SKM-1 (cell line): ENCODE results near the gene CAPN9.

ENCODE experiments used
- DNase-seq: peaks from one replicate; lab custom pipeline; 2025; ENCODE audit not compliant: unreplicated experiment; lab: John Stamatoyannopoulos, UW

Gene CAPN9

DNA sequence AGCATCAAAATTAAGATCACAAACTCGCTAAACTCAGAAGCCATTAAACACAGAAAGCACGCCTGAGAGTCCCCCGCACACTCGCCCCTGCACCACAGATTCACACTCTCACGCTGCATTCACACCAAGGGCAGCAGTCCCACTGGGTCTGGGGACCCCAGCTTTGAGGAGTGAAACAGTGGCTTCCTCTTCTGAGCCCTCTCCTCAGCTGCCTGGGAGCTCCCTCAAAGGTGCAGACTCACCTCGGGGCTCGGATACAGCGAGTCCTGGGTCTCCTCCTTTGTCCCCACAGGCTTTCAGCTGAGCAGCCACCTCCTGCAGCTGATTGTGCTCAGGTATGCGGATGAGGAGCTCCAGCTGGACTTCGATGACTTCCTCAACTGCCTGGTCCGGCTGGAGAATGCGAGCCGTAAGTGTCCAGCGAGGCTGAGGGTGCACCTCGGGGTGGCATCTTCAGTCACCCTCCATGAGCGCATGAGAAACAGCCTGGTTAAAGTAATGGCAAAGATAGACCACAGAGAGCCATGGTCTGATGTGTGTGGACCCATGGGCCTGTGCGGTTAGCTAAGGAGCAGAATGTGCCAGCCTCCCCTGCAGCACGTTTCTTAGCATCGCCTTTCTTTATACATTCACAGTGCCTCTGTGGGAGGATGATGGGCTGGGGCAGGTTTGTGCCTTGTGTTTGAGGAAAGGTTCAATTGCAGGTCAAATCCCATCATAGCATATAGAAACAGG lies 47.9 kb downstream of the CAPN9 start:
- no peak for DNase-seq

DNA sequence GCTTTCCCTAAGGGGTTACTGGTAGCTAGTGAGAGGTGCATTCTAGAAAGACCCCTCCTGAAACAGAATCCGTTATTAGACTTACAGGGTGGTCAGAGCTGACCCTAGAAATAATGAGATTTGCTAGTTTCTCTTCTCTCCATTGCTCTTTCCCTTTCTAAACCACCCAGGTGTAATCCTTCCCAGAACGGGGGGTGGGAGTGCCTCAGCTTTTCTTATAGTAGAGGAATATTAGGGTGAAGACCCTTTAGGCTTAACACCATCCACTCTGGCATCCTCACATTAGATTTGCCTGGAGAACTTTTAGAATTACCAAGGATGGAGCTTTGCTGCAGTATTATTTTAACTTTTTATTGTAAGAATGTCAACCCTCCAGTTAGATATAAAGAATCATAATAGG lies 49.4 kb downstream of the CAPN9 start:
- DNase-seq = no peak

DNA sequence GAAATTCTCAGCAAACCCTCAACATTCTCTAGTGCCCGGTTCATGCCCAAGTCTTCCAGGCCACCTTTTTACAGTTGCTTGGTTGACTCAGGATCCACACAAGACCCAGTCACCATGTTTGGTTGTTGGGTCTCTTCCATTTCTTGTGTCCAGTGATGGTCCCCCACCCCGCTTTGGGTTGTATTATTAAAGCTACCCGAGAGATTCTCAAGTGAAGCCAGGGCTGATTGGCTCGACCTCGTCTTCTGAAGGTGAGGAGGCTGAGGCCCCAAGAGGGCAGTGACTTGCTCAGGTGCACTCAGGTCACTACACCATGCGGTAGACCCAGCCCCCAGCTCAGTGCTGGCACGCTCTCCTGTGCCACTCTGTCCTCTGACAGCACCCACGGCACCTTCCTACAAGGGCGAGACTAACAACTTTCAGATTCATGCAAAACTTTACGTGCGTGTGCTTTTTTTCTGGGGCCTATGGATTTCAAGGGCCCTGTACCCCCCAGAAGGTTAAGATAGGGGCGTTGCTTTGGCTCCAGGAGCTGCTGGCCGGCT lies 50.3 kb downstream of the CAPN9 start:
- no peak for DNase-seq

DNA sequence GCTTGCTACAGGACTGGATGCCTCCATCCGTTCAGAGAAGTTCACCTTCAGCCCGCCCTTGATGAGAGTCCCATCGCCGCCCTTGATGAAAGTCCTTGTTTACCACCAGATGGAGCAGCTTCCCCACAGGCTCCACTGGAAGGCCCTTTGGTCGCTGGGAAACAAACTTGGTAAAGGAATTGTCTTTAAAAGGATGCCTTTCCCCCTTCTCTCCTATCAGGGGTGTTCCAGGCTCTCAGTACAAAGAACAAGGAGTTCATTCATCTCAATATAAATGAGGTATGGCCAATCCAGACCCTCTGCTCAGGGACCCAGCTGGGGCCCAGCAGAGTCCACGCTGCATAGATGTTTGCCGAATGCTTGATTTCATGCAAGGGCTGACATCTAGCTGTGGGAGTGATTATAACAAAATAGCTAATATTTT lies 50.8 kb downstream of the CAPN9 start:
- no peak for DNase-seq

DNA sequence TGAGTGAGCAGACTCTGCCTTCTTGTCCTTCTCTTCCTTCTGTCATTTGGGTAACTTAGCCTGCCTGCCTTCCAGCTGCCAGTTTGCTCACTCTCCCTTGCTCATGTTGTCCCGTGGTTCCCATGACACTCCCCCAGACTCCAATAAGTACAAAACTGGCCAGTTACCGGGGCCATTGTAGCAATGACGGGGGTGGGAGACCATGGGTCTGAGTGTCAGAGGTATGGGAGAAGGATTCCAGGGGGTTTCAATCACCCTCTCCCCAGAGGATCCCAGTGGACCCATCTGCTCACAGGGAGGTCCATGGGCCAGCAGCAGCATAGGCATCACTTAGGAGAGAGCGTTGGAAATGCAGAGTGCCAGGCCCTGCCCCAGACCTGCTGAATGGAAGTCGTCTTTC lies 51.3 kb downstream of the CAPN9 start:
- DNase-seq = no peak

DNA sequence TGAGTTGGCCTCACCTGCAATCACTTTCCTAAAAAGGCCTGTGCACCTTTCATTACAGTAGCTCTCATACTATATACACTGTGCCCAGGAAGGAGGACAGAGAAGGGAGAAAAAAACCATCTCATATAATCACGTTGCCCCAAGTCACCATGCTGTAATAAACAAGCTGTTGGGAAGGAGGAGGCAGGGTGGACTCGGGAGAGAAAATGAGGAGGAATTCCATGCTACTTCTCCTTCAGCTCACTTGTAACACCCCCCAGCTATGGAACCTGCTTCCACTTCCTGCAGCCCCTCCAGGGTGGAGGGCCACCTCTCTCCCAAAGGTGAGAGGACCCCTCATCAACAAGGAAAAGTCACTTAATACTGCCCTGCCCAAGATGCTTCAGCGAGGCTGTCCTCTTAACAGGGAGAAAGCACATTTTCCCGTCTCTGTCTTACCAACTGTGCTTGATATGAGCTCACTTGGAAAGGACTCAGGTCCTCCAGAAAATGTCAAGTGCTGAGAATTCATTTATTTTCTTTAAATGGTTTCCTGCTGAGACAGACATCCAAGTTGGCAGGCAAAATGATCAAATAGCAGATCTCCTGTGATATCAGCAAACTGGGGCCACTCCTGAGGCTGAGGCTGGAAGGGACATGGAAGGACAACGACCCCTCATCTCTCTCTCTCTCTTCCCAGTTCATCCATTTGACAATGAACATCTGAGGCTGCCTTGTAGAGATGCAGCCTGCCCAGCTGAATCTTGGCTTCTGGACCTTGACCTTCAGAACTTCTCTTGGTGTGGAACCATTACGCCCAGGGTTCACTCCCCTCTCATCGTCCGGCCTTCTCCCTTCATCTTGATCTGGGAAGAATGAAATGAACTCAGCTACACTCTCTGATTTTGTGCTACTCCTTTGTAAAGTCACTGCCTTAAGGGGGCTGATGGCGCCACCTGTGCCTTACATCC lies 54.0 kb downstream of the CAPN9 start:
- DNase-seq = no peak

DNA sequence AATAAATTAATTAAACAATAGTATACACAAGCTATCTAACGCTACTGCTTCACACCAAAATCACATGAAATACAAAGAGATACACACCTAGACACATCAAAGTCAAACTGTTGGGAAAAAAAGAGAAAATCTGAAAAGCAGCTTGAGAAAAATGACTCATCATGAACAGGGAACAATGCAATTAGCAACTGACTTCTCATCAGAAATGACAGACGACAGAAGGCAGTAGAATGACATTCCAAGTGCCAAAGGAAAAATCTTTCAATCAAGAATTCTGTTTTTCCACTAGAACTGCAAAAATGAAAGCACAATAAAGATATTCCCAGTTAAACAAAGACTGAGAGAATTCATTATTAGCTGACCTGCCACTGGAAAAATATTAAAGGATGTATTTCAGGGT lies 57.2 kb downstream of the CAPN9 start:
- DNase-seq = no peak

DNA sequence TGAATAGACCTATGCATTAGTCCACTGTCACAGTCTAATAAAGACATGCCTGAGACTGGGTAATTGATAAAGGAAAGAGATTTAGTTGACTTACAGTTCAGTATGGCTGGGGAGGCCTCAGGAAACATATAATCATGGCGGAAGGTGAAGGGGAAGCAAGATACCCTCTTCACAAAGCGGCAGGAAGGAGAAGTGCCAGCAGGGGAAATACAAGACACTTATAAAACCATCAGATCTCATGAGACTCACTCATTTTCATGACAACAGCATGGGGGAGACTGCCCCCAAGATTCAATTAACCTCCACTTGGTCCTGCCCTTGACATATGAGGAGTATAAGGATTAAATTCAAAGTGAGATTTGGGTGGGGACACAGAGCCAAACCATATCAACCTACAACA lies 59.4 kb downstream of the CAPN9 start:
- DNase-seq = no peak

DNA sequence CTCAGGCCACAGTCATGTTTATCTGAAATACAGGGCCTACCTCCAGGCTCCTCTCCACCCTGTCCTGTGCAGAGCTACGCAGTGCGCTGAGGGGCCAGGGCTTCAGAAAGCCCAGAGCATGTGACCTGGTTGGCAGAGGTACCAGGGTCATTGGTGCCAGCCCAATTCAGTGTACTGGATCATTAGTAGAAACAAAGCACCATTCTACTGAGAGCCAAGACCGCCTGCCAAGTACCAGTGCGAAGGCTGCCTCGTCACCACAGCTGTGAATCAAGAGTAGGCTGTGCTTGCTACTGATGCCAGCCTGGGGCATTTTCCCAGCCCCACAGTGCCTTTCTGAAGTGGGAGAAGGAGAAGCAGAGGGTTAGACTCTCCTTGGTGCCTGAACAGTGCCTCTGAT lies 59.8 kb downstream of the CAPN9 start:
- no peak for DNase-seq

DNA sequence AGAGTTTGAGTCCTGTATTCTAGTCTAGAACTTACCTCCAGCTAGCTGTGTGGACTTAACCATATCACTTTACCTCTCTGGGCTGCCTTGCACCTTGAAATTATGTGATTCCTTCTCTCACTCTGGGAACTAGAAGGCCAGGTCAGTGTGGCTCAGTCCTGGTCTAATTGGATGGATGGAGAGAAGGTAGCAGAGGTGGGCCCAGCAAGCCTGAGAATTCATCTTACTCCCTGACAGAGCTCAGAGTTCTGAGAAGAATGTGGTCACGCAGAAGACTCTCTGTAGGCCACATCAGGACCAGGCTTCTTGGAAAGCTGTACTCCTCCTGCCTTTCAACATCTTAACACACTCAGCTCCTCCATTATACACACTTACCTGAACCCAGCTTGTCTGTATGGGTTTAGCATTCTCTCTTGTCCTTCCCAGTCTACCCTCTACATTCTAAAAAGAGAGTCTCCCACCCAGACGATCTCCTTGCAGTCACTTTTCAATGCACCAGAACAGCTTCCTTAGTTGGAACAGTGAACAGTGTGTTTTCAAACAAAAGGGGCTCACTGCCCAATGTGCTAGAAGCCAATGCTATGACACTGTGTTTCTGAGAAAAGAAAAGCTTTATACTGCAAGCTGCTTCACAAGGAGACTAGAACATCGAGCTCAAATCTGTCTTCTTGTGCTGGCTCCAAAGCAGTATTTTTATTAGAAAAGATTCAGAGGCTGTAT lies 60.5 kb downstream of the CAPN9 start:
- no peak for DNase-seq

DNA sequence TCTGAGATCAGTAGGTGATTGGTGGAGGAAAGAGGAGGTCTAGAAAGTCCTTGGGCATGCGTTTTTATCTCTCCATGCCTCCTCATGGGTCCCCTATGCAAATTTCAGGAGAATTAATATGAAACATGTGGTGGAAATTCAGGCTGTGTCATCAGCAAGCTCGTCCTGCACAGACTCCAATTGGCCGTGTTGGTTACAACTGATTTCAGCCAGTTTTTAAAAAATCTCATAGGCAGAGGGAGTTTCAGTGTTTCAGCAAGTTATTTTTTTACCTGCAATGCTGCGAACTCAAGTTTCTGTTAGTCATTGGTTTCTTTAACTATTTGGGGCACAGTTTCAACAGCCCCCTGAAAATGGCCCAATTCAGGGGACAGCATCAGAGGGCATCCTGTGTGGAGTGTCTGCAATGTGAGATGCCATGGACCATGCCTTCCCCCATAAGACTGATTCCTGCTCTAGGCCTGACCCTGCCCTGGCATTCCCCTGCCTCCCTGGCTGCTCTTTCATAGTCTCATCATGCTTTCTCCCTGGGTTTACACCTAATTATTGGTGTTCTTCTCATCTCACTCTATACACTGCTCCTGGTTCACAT lies 61.2 kb downstream of the CAPN9 start:
- no peak for DNase-seq

DNA sequence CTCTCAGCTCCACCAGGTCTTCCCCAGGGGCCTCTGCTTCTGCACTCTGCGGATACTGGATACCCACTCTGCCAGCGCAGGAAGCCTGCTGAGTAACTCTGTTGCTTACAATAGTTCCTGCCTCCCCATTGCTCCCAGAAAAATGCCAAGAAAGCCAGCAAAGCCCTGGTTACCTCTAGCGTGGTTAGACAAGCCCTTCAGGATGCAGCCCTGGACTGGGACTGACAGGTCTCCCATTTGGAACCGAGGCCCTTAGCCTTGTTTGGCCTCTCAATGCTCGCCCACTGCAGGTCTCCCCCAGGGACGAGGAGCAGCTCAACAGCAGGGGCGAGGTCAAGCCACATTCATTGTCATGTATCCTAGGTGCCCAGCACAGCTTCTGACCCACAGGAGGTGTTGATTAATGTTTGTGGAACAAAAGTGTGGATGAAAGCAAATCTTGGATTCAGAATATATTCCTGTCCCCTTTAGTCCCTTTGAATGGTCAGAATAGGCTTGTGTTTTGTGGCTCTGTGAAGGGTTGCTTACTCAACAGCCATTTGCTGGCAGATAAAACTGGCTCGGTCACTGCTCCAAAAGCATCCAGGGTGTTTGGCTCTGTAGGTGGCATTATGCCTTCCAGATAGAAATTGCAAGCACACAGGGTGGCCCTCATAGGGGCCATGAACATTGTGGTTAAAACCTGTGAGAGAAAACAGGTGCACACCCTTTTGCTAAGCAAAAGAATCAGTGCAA lies 62.2 kb downstream of the CAPN9 start:
- DNase-seq = no peak

DNA sequence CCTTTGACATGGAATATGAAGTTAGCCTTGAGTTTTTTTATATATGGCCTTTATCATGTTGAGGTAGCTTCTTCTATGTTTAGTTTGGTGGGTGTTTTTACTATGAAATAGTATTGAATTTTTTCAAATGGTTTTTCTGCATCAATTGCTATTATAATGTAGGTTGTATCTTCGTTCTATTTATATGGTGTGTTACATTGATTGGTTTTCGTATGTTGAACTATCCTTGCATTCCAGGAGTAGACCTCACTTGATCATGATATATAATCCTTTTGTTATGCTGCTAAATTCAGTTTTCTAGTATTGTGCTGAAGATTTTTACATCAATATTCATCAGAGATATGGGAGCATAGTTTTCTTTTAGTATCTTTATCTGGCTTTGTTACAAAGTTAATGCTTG lies 65.4 kb downstream of the CAPN9 start:
- DNase-seq = no peak

DNA sequence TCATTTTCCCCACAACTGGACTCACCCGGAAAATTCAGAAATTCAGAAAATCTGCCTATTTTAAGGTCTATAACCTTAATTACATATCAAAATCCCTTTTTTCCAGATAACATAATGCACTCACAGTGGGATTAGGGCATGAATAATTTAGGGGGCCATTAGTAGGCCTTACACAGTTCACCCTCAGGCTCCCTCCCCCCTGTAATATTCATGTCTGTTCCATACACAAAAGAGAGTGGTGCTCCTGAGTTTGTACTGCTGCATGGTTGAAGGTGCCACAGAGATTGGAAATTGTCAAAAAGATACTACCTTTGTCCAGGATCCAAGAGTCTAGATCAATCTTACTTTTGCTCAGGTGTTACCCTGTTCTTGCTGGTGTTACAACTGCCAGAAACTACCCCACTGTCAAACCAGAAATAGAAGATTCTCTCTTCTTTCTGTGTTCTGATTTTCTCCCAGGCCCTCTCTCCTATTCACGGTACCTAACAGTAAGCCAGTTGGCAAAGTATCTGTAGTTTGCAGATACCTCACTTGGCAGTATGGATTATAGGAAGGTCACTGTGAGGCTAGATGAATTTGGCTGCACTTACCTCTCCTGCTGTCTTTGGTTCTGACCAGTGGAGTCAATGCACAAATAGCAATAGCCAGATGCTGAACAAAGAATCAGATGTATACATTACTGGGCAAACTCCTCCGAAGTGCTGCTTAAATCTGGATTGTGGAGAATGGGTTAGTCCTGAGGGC lies 67.9 kb downstream of the CAPN9 start:
- DNase-seq = no peak

DNA sequence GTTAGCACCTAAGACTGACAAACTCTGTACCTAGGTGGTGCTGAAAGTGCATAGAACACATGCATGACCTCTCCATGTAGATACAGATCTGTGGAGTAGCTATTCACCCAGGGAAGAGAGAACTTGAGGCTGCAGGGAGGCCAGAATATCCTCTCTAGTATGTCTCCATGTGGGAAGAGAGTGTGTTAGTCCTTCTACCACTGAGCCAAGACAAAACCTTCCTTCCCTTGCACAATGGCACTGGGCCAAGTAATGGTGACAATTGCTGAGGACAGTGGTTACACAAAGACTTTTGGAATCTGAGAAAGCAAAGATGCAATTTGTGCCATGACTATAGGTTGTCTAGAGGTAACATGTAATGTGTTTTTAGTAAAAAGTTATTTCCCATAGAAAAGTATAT lies 68.8 kb downstream of the CAPN9 start:
- no peak for DNase-seq

DNA sequence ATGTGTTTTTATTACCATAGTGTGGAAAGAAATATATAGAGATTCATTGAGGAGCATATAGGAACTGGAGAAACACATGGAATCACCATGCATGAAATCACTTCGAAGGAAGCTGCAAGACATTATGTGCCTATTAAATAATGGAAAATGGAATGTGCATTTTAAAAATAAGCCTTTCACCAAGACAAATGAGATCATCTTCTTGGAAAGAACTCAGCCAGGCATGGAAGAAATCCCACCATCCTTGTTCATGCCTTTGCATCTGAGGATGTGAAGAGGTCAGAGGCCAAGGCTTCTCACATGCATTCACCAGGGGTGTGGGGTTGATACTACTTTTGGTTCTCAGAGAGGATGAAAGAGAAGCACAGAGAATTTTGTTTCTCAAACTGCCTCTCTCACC lies 71.2 kb downstream of the CAPN9 start:
- no peak for DNase-seq

DNA sequence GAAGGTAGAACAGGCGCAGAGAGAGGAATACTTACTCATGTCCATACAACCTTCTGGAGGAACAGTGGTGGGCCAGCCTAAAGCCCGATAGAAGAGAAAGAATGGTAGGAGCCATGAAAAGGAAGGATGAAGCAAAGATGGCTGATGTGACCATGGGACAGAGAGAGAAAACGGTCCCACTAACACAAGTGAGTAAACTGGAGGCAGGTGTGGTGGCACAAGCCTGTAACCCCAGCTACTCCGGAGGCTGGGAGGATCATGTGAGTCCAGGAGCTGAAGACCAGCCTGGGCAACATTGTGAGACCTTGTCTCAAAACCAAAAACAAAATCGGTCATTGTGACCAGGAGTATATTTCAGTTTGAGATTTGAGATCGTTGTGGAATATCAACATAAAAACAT lies 71.7 kb downstream of the CAPN9 start:
- no peak for DNase-seq

DNA sequence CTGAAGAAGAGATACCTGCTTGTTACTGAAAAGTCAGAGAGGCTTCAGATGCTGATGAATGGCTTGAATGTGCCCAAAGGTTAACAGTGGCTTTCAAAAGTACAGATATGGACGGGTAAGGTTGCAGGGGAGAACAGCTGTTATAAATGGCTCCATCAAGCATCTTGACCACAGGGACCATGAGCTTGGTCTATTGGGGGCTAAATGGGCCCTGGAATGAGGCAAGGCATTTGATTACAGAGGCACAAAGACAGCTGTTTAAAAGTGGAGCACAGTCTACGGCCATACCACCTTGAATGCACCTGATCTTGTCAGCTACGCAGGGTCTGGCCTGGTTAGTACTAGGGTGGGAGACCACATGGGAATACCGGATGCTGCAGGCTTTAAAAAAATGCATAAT lies 72.8 kb downstream of the CAPN9 start:
- no peak for DNase-seq

DNA sequence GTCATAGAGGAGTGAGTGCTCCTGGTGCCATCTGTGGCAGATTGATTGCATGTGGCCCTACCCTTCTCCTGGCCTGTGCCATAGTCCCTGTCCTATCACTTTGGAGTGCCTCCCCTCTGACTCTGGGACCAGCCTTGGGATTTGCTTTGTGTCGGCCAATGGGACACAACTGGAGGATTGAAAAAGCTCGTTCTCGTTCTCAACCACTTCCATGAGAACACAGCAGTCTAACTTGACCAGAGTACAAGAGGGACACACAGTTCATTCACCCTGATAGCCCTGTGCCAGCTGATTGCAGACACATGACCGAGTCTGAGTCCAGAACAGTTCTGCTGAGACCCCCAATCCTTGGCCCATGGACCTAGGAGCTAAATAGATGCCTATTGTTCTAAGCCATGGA lies 73.4 kb downstream of the CAPN9 start:
- DNase-seq = no peak

DNA sequence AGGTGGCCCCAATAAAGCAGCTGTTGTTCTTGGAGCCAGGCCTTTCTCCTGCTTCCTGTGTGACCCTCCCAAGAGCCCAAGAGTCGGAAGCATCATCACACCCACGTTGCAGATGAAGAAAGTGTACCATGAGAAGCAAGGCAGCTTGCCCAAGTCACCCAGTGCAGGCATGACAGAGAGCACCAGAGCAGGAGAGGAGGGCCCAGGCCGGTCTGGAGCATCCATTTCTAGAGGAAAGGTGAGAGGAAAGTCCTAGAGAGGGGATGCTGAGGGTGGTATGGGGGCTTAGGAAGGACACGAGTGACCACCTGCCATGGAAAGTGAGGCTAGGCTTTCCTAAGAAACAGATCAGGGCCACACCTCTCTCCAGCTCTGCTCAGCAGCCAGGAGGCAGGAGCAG lies 74.2 kb downstream of the CAPN9 start:
- DNase-seq = no peak
